ENCODE data around the gene OR10A3. TPM values are rescaled to one million over a fixed set of nuclear protein-coding genes. Genes with fewer than 3 reads are reported as not detected.
A peak's percentile ranks its signal among the peaks of the same experiment; 100 is the strongest.

The OR10A3 gene
- total RNA-seq, 1 donor from 2014 or later = 0.45 TPM

- DNase-seq (ENCODE audit: low read depth) = peak; percentile 65
These were observed 48.7 kb downstream of the OR10A3 start for GRCh38 chr11:7892840-7893254.

DNA sequence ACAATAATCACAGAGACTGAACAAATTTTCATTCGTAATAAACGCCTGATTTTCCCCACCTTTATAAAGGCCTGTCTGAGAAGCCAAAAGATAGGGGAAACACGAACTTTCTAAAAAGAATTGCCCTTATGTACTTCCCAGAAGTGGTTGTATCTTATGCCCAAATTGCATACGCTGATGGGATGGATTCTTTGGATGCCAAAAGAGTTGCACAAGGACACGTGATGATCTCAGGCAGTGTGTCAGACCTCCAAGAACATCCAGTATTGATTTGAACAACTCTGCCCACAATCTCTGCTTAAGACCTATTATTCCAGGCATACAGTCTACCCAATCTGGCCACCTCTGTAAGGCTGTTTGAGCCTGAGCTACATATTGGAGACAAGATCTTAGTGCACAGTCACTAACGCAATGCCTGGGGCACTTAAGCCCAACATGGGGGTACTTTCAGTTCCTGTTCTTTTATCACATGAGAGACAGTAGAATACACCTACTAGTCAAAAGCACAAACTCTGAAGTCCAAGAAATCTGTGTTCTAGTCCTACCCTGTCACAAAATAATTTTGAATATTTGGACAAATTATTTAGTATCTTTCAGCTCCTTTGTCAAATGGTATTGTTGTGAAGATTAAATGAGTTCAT lies 49.3 kb downstream of the OR10A3 start:
- DNase-seq (ENCODE audit: low read depth) = peak; percentile 21

DNA sequence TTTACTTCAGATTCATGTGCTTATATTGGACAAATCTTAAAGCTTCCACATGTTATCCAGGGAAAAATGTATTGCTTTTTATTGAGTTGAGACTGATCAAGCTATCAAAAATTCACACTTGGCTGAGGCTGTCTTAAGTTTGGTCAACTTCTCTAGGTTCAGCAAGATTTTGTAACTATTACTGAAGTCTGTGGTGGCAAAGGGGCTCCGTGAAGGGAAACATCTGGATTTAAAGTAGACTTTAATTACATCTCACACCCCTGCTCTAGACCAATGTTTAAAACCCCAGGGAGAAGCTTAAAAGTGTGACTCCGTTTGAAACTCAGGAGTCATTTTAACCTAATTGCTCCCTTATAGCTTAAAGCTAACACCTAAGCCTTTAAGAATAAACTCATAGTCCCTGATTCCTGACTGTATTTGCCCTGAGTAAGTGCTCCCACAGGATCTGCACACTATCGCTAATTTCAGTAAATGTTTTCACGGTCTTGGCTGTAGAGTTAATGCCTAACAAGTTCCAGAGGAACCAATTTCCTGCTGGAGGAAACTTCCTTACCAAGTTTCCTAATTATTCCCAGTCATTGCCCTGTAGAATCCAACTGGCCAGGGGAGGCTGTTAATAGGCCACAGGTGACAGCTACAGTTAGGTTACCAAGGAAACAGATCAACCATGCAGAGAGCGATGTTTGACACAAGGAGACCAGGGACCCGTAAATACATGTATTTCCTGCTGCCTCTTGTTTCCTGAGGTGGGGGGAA lies 50.9 kb downstream of the OR10A3 start:
- DNase-seq (ENCODE audit: low read depth) = no peak

DNA sequence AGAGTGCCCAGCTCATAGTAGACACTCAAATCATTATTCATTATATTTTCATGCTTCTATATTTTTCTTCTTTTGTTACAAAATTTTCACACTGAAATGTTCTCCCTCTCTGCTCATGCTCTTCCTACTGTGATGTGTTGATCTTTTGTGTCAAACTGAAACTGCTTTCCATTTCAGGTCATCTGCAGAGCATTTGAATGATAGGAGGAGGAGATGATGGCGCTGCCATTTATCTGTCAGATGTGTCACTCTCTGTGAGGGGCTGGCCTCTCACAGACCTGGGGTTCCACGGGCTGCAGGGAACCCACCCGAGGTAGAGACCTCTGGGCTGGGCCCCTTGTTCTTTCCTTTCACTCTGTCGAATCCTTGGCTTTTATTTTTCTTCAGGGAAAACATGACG lies 51.5 kb downstream of the OR10A3 start:
- DNase-seq (ENCODE audit: low read depth) = no peak

Other genes starting within 250 kb of the OR10A3 start
- gene OVCH2, start 235.2 kb downstream of the OR10A3 start, total RNA-seq = not detected in 2 replicates
- not detected in 2 replicates for gene OR5P2, start 144.8 kb downstream of the OR10A3 start, total RNA-seq
- not detected in 2 replicates for gene OR5P3, start 110.9 kb downstream of the OR10A3 start, total RNA-seq
- 0.16 TPM in 1 of 2 replicates, not detected in the other for gene OR10A6, start 10.4 kb downstream of the OR10A3 start, total RNA-seq
- gene NLRP10, start 23.7 kb upstream of the OR10A3 start, total RNA-seq = 1.3 and 2.1 TPM in 2 replicates
- 234 and 349 TPM in 2 replicates for gene EIF3F, start 45.6 kb upstream of the OR10A3 start, total RNA-seq
- 15.5 and 29.3 TPM in 2 replicates for gene TUB, start 139.5 kb upstream of the OR10A3 start, total RNA-seq
- not detected in 2 replicates for gene RIC3, start 227.3 kb upstream of the OR10A3 start, total RNA-seq

Measured in myocyte (in vitro differentiated cells).